PFSK-1 (cell line): ENCODE results near the gene ZC3H18.

Source experiments
- FOXP2 ChIP-seq: optimal IDR thresholded peaks from 2 replicates; pipeline ENCODE3; 2011; ENCODE audit warnings: borderline replicate concordance, control low read depth, inconsistent platforms; ENCODE audit not compliant: insufficient read depth; ENCODE audit errors: extremely low read length, extremely low read depth
- POLR2AphosphoS5 ChIP-seq: IDR thresholded peaks from 2 replicates; pipeline ENCODE4 v1.6.1; 2012; ENCODE audit warnings: low read depth, mild to moderate bottlenecking, control low read depth, low read length, moderate library complexity
- REST ChIP-seq, 2 experiments: IDR thresholded peaks; 2 replicates each; pipeline versions ENCODE4 v1.6.1 to v1.8.0; 2011 to 2012; ENCODE audit warnings: low read depth in 2 of 2, low read length in 2 of 2, control low read depth in 1 of 2, inconsistent platforms in 1 of 2, mild to moderate bottlenecking in 1 of 2, moderate library complexity in 1 of 2; ENCODE audit not compliant: insufficient read depth in 1 of 2
- SIN3A ChIP-seq: IDR thresholded peaks from 2 replicates; pipeline ENCODE4 v1.6.1; 2012; ENCODE audit warnings: mild to moderate bottlenecking, low read length, moderate library complexity, borderline replicate concordance; ENCODE audit not compliant: insufficient read depth
- TAF1 ChIP-seq: IDR thresholded peaks from 2 replicates; pipeline ENCODE4 v1.6.1; 2012; ENCODE audit warnings: low read length, control low read depth, borderline replicate concordance; ENCODE audit not compliant: insufficient read depth

ZC3H18 gene

DNA sequence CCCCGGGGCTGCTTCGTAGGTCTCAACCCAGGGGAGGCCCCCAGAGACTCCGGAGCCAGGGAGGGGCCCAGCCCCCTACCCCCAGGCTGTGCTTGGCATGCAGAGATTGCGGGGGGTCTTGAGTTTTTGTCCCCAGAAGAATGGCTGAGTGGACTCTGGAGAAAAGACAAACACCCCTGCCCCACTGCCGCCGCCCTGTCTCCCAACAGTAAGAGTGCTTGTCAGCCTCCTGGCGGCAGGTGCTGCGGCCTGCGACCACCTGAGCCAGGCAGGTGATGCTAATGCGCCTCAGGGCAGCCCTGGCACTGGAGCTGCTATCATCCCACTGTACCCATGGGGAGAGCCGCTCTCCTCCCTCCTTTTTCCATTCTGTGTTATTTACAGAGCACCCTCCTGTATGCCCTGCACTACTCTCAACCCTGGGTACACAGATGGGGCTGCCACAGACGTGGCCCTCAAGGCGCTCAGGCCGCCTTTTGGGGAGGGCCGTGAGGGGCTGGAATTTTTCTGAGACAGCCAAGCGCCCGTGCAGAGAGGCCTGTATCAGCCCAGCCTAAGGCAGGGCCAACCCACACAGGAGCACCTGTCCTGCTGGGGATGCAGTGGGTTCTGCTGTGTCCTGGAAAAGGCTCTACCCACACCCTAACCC is 65.6 kb downstream of the ZC3H18 start:
- TF ChIP-seq SIN3A, result no peak
- TF ChIP-seq FOXP2, result no peak
- TF ChIP-seq TAF1, result no peak
- TF ChIP-seq REST (IDR thresholded peaks at IDR 0.05; ENCODE audit: insufficient read depth in 1 of 2, low read depth in 2 of 2, low read length in 2 of 2), result no peak
- no peak for TF ChIP-seq POLR2AphosphoS5

DNA sequence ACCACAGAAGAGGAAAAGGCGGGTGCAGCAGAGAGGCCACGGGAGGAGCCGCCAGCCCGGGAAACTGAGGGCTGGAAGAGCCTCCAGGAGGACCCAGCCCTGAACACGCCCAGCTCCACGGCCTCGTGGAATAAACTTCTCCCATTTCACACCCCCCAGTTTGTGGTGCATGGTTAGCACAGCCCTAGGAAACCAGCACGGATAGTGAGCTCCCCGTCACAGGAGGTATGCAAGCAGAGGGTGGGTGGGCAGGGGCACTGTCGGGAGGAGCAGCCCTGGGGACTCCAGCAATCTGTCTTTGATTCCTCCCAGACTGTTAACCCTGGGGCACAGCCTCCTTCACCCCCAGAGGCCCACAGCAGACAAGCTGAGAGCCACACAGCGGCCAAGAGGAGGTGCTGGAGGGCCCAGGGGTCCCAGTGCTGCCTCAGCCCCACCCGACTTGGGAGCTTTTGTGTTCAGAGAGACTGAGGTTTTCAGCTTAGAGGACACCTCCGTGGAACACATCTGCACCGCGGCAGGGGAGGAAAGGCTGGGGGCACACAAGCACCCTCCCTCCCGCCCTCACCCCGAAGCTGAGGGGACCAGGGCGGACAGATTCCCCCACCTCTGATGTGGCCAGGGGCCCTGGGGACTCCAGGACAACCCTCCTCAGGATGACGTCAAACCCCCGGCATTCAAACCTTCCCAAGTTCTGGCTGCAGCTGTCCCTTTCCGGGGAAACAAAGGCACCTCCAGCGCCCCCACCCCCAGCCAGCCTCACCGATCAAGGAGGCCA is 66.5 kb downstream of the ZC3H18 start:
- TF ChIP-seq POLR2AphosphoS5 (no peak), FOXP2 (no peak), TAF1 (no peak), SIN3A (no peak), REST (IDR thresholded peaks at IDR 0.05; ENCODE audit: insufficient read depth in 1 of 2, low read depth in 2 of 2, low read length in 2 of 2) (no peak)

DNA sequence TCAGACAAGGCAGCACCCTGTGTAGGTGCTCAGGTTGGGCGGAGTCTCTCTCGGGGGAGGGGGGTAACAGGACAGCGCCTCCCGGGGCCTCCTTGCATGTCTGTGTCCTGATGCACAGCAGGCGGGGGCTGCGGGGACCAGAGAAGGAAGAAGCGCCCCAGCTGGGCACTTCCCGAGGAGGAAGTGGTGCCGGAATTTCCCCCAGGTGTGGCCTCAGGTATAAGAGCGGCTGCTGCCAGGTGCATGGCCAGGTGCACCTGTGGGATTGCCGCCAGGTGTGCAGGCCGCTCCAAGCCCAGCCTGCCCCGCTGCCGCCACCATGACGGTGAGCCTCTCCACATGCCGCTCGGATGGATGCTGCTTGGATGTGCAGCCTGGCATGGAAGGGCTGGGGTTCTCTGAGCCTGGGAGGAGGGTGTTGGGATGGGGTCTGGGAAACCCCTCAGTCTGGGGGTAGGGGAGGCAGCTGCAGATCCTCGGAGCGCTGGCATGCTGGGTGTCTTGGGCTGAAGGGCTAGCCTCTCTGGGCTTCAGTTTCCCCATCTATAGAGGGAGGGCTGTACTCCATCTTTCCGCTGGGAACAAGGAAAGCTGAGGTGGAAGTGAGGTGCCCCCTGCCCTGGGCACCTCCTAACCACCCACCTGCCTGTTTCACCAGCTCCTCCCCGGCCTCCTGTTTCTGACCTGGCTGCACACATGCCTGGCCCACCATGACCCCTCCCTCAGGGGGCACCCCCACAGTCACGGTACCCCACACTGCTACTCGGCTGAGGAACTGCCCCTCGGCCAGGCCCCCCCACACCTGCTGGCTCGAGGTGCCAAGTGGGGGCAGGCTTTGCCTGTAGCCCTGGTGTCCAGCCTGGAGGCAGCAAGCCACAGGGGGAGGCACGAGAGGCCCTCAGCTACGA is 68.4 kb downstream of the ZC3H18 start, which contains the start of gene IL17C:
IL17C (plus strand) TSS at position 250 of the 908 bp plus-strand sequence; CDS start at position 320, 70 bp downstream.
- TF ChIP-seq POLR2AphosphoS5 (no peak), SIN3A (no peak), FOXP2 (no peak), REST (IDR thresholded peaks at IDR 0.05; ENCODE audit: insufficient read depth in 1 of 2, low read depth in 2 of 2, low read length in 2 of 2) (no peak), TAF1 (no peak)

DNA sequence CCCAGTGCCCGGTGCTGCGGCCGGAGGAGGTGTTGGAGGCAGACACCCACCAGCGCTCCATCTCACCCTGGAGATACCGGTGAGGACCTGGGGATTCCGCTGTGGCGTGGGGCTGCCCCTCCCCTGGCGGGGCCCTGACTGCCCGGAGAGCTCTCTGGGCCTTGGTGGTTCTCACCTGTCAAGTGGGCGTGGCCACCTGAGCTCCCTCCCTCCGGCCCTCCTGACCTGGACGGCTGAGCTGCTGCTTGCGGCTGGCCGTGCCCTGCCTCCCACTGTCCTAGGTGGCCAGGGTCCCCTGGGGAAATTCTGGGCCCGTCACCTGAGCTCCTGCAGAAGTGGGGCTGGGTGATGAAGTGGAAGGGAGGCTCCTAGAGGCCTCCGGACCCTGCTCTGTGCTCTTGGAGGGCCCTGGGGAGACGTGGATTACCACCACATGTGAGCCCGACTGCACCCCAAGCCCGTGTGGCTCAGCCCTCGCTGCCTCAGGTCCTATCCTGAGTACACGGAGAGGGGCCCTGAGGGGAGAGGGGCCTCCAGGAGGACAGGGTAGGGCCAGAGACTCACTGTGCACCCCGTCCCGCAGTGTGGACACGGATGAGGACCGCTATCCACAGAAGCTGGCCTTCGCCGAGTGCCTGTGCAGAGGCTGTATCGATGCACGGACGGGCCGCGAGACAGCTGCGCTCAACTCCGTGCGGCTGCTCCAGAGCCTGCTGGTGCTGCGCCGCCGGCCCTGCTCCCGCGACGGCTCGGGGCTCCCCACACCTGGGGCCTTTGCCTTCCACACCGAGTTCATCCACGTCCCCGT is 69.2 kb downstream of the ZC3H18 start:
- TF ChIP-seq REST (IDR thresholded peaks at IDR 0.05; ENCODE audit: insufficient read depth in 1 of 2, low read depth in 2 of 2, low read length in 2 of 2) (no peak), FOXP2 (no peak), POLR2AphosphoS5 (no peak), TAF1 (no peak), SIN3A (no peak)
